Endodermal cell (in vitro differentiated cells): ENCODE measurements around the gene LMCD1. TPM values are rescaled to one million over a fixed set of nuclear protein-coding genes. Genes with fewer than 3 reads are reported as not detected.

Experiments used
- DNase-seq: peaks from one replicate; pipeline ENCODE4 v3.0.0-alpha.2; 2017
- H3K27ac ChIP-seq: 2 replicates; pipeline ENCODE4 v1.5.1; 2013; ENCODE audit warnings: mild to moderate bottlenecking, low read depth, low read length, moderate library complexity
- H3K27me3 ChIP-seq: 2 replicates; pipeline ENCODE4 v1.6.1; 2013; ENCODE audit warnings: mild to moderate bottlenecking, low read length, moderate library complexity; ENCODE audit not compliant: insufficient read depth, control insufficient read depth, poor library complexity, severe bottlenecking
- H3K36me3 ChIP-seq: 2 replicates; pipeline ENCODE4 v1.7.0; 2013; ENCODE audit warnings: mild to moderate bottlenecking, low read length, moderate library complexity; ENCODE audit not compliant: control insufficient read depth, insufficient read depth
- H3K4me1 ChIP-seq: one replicate; pipeline ENCODE4 v1.7.0; 2013; ENCODE audit warnings: low read length; ENCODE audit not compliant: control insufficient read depth, insufficient read depth
- H3K4me3 ChIP-seq: 2 replicates; pipeline ENCODE4 v1.5.1; 2013; ENCODE audit warnings: mild to moderate bottlenecking, low read length, moderate library complexity
- H3K9ac ChIP-seq: 2 replicates; pipeline ENCODE4 v1.6.1; 2013; ENCODE audit warnings: mild to moderate bottlenecking, low read length, moderate library complexity; ENCODE audit not compliant: poor library complexity, severe bottlenecking; ENCODE audit errors: extremely low read depth
- H3K9me3 ChIP-seq: 2 replicates; pipeline ENCODE4 v1.6.1; 2013; ENCODE audit warnings: mild to moderate bottlenecking, low read length, moderate library complexity; ENCODE audit not compliant: control insufficient read depth
- H3K27ac Mint-ChIP-seq: 2 replicates; pipeline ENCODE4 v1.8.0; 2020; ENCODE audit warnings: mixed read lengths
- H3K27me3 Mint-ChIP-seq: 2 replicates; pipeline ENCODE4 v1.8.0; 2021; ENCODE audit warnings: mild to moderate bottlenecking, mixed read lengths; ENCODE audit not compliant: insufficient read depth
- H3K36me3 Mint-ChIP-seq: 2 replicates; pipeline ENCODE4 v1.8.0; 2020; ENCODE audit warnings: low read depth, mixed read lengths
- H3K4me1 Mint-ChIP-seq: 2 replicates; pipeline ENCODE4 v1.8.0; 2020; ENCODE audit warnings: mixed read lengths
- H3K4me3 Mint-ChIP-seq: 2 replicates; pipeline ENCODE4 v1.8.0; 2020; ENCODE audit warnings: mild to moderate bottlenecking, moderate library complexity, mixed read lengths
- H3K9me3 Mint-ChIP-seq: 2 replicates; pipeline ENCODE4 v1.8.0; 2020; ENCODE audit warnings: mild to moderate bottlenecking, mixed read lengths
- WGBS, 2 experiments: methylation state at CpG; one replicate each; pipeline versions ENCODE4 v1.1.5 to v1.1.7; 2013; ENCODE audit warnings: missing lambda C conversion rate in 2 of 2, mixed read lengths in 1 of 2; ENCODE audit not compliant: insufficient coverage in 1 of 2, insufficient read length in 1 of 2; 5-methylcytosine and 5-hydroxymethylcytosine counted together
- total RNA-seq, 2 donors: library from RNA; stranded (reverse); fragmentation: NEBNext Ultra II Directional in 1 of 2; extraction: Animal tissue kit (Norgen Biotek cat#: 25700) in 1 of 2; gene quantifications; 2 replicates in 1 of 2; 3 replicates in 1 of 2; pipeline ENCODE4 v1.2.1, GENCODE V29; 2021
- TF ChIP-seq, protein P1 (sequence below): fragments of 200-600 bp; sonication (generic); conservative IDR thresholded peaks from 2 replicates; pipeline ENCODE4 v1.5.0; 2021; ENCODE audit warnings: antibody characterized with exemption, mild to moderate bottlenecking

LMCD1 gene
- total RNA-seq, 2 donors from 2014 or later: 20.7 to 35.7 TPM

DNA sequence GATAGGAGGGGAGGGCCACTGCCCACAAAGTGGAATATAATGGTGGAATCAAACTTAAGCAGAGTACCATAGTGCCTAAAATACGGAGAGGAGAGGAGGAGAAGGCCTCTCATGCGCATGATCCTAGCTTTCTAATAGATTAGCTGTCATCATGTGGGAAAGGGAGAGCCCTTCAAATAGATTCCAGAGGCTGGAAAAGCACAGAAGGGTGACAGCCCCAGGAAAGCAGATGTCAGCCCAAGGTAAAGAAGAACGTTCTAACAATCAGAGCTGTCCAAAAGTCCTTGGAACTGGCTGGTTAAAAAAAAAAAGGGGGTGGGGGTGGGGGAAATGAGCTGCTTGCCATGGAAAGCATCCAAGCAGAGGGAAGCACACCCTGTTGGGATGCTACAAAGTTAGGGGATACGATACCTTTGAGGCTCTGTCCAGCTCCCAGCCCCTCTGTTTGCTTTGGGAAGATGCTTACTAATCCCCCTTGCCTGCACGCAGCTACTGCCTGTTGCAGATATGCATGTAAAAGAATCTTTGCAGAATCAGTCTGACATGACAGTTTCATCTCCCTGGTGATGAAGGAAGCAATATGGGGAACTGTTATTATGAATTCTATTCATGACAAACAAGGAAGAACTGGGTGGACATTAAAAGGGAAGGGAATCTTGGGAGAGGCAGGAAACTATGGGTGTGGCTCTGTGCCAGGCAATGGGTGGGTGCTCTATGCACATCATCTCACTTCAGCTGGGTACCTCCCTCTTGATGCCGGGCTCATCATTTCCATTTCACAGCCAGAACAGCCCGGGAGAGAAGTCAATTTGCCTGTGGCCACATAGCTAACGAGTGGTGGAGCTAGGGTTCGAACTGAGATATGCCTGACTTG is 10.1 kb upstream of the LMCD1 start:
- H3K27me3 Mint-ChIP-seq: peaks cover 5% of the 10 kb centered on the region
- WGBS, 2 experiments: 90 to 91% methylated on average over 7 to 9 of the region's 9 CpGs
- Histone ChIP-seq H3K36me3 (no peaks in the 10 kb centered on the region), H3K27me3 (no peaks in the 10 kb centered on the region), H3K27ac (no peak overlapping the region), H3K4me3 (no peak overlapping the region), H3K4me1 (peaks cover 7% of the 10 kb centered on the region), H3K9me3 (peaks cover 25% of the 10 kb centered on the region), H3K9ac (no peak overlapping the region)
- peaks cover 28% of the 10 kb centered on the region for H3K4me1 Mint-ChIP-seq
- H3K36me3 Mint-ChIP-seq: no peaks in the 10 kb centered on the region
- no peak overlapping the region for H3K27ac Mint-ChIP-seq
- TF ChIP-seq, protein P1, sequence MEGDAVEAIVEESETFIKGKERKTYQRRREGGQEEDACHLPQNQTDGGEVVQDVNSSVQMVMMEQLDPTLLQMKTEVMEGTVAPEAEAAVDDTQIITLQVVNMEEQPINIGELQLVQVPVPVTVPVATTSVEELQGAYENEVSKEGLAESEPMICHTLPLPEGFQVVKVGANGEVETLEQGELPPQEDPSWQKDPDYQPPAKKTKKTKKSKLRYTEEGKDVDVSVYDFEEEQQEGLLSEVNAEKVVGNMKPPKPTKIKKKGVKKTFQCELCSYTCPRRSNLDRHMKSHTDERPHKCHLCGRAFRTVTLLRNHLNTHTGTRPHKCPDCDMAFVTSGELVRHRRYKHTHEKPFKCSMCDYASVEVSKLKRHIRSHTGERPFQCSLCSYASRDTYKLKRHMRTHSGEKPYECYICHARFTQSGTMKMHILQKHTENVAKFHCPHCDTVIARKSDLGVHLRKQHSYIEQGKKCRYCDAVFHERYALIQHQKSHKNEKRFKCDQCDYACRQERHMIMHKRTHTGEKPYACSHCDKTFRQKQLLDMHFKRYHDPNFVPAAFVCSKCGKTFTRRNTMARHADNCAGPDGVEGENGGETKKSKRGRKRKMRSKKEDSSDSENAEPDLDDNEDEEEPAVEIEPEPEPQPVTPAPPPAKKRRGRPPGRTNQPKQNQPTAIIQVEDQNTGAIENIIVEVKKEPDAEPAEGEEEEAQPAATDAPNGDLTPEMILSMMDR: no peak
- H3K9me3 Mint-ChIP-seq: no peaks in the 10 kb centered on the region
- no peak for DNase-seq
- H3K4me3 Mint-ChIP-seq: no peak overlapping the region

DNA sequence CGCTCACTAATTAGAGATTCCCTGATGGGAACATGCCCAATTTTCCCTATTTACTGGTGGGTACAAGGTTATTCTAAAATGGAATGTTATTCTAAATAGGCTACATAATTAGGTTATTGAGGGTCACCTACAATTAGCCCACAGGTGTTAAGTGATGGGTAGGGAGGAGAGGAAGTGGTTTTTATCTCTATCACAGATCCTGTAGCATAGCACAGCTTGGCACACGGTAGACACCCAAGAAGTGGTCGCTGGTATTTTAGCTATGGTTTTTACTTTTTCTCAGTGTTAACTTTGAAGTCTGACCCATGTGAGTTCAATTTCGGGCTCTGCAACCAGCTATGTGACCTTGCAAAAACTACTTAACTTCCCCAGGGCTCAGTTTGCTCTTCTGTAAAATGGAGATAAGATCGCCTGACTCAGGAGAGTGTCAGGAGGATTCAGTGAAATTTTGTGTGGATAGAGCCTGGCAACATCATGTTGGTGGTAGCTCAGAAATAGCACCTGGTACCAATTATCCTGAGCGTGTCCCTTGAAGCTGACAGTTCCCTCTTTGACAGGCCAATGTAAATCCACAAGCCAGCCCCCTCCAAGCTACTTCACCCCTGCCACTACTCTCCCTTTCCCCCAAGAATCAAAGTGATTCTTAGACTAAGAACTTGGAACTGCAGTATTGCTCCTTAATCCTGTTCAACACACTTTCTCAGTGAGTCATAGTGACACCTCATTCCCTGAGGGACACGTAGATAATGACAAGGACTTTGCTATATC is 8.7 kb upstream of the LMCD1 start:
- H3K9me3 Mint-ChIP-seq: no peaks in the 10 kb centered on the region
- Histone ChIP-seq H3K4me1 (peaks cover 7% of the 10 kb centered on the region), H3K36me3 (no peaks in the 10 kb centered on the region), H3K4me3 (no peak overlapping the region), H3K27me3 (no peaks in the 10 kb centered on the region), H3K9ac (no peak overlapping the region), H3K27ac (no peak overlapping the region), H3K9me3 (peaks cover 13% of the 10 kb centered on the region)
- H3K4me1 Mint-ChIP-seq: peaks cover 26% of the 10 kb centered on the region
- TF ChIP-seq, protein P1: no peak
- H3K27me3 Mint-ChIP-seq: peaks cover 5% of the 10 kb centered on the region
- no peak overlapping the region for H3K4me3 Mint-ChIP-seq
- no peak overlapping the region for H3K27ac Mint-ChIP-seq
- DNase-seq: no peak
- 88 to 89% methylated on average over 5 to 7 of the region's 7 CpGs for WGBS, 2 experiments
- H3K36me3 Mint-ChIP-seq: no peaks in the 10 kb centered on the region

DNA sequence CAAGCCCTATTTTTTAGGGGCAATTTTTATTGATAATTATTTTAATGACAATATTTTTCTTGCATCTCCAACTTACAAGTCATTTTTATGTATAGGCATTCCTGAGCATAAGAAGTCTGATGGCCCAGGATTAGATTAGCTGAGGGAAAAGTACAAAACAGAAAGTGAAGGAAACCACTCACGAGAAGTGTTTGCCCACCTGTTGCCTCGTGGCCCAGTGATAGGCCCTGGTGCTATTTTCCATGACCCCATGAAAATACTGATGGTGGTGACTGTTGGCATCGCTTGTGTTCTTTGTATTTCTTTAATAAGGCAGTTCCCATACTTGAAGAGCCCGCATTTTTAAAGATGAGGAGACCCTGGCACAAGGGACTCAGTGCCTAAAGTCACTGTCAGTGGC is 7.9 kb upstream of the LMCD1 start:
- Mint-ChIP-seq H3K36me3 (no peaks in the 10 kb centered on the region), H3K9me3 (no peaks in the 10 kb centered on the region), H3K4me3 (no peak overlapping the region), H3K27ac (no peak overlapping the region), H3K4me1 (peaks cover 32% of the 10 kb centered on the region), H3K27me3 (no peaks in the 10 kb centered on the region)
- Histone ChIP-seq H3K36me3 (no peaks in the 10 kb centered on the region), H3K9ac (no peak overlapping the region), H3K27ac (no peak overlapping the region), H3K27me3 (no peaks in the 10 kb centered on the region), H3K9me3 (peaks cover 5% of the 10 kb centered on the region), H3K4me3 (no peak overlapping the region), H3K4me1 (peaks cover 11% of the 10 kb centered on the region)
- WGBS, 2 experiments: 96 to 100% methylated on average over 3 to 4 of the region's 4 CpGs
- DNase-seq: no peak
- TF ChIP-seq, protein P1: no peak
